Stomach (tissue), 9 donors: ENCODE data around the gene RPP14. TPM values are rescaled to one million over a fixed set of nuclear protein-coding genes. Genes with fewer than 3 reads are reported as not detected.

Experiments
- DNase-seq, 2 donors: peaks; one replicate each; pipeline versions ENCODE4 v3.0.0 to v3.0.0-alpha.2; 2013 to 2019
- H3K27ac ChIP-seq, 5 donors: fragments of 200-600 bp in 4 of 5; sonication (generic) in 4 of 5; one replicate each; pipeline ENCODE4 v1.5.1; 2013 to 2019; ENCODE audit warnings: mild to moderate bottlenecking in 1 of 5, moderate library complexity in 1 of 5
- H3K27me3 ChIP-seq, 3 donors: fragments of 200-600 bp; sonication (generic); one replicate each; pipeline ENCODE4 v1.5.1; 2017 to 2019; ENCODE audit warnings: mixed run types in 1 of 3
- H3K36me3 ChIP-seq, 4 donors: fragments of 200-600 bp; sonication (generic); 1 replicate in 3 of 4; 2 replicates in 1 of 4; pipeline ENCODE4 v1.5.1; 2016 to 2019
- H3K4me1 ChIP-seq, 4 donors: fragments of 200-600 bp; sonication (generic); one replicate each; pipeline ENCODE4 v1.5.1; 2016 to 2019
- H3K4me3 ChIP-seq, 4 donors: fragments of 200-600 bp; sonication (generic) in 3 of 4; one replicate each; pipeline ENCODE4 v1.5.1; 2016 to 2019; ENCODE audit warnings: mild to moderate bottlenecking in 1 of 4
- H3K9me3 ChIP-seq, 4 donors: fragments of 200-600 bp; sonication (generic); one replicate each; pipeline ENCODE4 v1.5.1; 2016 to 2019
- EP300 ChIP-seq: sonication (generic); formaldehyde crosslinking; IDR thresholded peaks from one replicate; pipeline ENCODE4 v1.6.1; 2017; ENCODE audit warnings: antibody characterized with exemption
- POLR2A ChIP-seq, 4 donors: fragments of 450-650 bp; IDR thresholded peaks; one replicate each; pipeline ENCODE4 v1.6.1; 2016; ENCODE audit warnings: antibody characterized with exemption in 4 of 4, control low read depth in 2 of 4, mild to moderate bottlenecking in 1 of 4, moderate library complexity in 1 of 4
- POLR2AphosphoS5 ChIP-seq, 3 donors: sonication (generic); formaldehyde crosslinking; IDR thresholded peaks; one replicate each; pipeline ENCODE4 v1.6.1; 2016; ENCODE audit warnings: antibody characterized with exemption in 3 of 3
- WGBS, 5 donors: extraction: QIAGEN DNeasy Blood & Tissue Kit in 3 of 5; methylation state at CpG; one replicate each; pipeline versions ENCODE4 v1.1.5 to v1.1.7; 2013 to 2018; 5-methylcytosine and 5-hydroxymethylcytosine counted together
- intact Hi-C: fragments of 100-400 bp; cut with DNase I; formaldehyde crosslinking; loops from one replicate; pipeline ENCODE4 v1.15.1; 2023; ENCODE audit warnings: low total_unique reads
- polyA plus RNA-seq, 3 donors: library from polyadenylated mRNA; stranded (reverse); fragments of 200-250 nt; gene quantifications; one replicate each; pipeline ENCODE4 v1.2.3, GENCODE V29; 2013
- total RNA-seq, 5 donors: library from RNA; depleted of rRNA; stranded (reverse); fragments of >200 nt; gene quantifications; one replicate each; pipeline versions ENCODE4 v1.1.0 to v1.2.3, GENCODE V29; 2014 to 2016
- TF ChIP-seq, protein P1 (sequence below), 7 experiments: fragments of 450-650 bp in 4 of 7; fragments of 200-600 bp in 3 of 7; sonication (generic) in 3 of 7; IDR thresholded peaks; one replicate each; pipeline ENCODE4 v1.5.1; 2016 to 2019; ENCODE audit warnings: antibody characterized with exemption in 7 of 7, control low read depth in 2 of 7, mild to moderate bottlenecking in 1 of 7
- donor health status: healthy with polysubstance abuse.
- donor health status: Bipolar disorder and iron deficiency.
- donor health status: healthy.

RPP14 gene
- total and polyA plus RNA-seq, 8 donors: 4.1 to 23.5 (median 9.9) TPM

DNA sequence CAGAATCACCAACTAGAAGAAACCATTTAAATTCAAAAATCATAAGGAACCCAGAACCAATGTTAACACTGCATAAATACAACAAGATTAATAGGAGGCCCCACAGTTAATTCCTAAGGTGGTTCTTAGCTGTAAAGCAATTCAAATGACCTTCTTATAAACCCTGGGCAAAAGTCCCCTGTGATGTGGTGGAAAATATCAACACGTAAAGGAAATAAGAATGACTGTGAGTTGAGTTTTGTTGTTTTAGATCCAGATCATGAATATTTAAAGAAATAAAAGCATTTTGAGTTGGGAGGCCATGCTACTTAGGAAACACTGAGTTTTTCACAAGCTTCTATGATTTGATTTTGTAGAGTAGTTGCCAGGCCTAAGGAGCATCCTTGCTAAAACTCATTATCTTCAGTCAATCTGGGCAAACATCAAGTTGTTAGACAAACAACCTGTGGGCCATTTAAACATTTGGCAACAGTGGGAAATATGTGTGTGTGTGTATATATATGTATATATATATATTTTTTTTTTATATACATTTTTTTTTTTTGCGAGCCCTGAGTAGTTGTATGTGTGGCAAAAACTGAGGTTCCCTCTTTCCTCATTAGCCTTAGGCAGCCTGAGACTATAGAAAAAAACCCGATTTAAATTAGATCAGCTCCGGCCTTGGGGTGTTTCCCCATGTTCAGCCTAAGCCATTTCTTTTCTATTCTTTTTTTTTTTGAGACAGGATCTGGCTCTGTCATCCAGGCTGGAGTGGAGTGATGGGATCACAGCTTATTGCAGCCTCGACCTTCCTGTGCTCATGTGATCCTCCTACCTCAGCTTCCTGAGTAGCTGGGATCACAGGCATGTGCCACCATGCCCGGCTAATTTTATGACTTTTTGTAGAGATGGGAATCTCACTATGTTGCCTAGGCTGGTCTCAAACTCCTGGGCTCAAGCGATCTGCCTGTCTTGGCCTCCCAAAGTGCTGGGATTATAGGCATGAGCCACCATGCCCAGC lies 18.6 kb downstream of the RPP14 start:
- Histone ChIP-seq H3K4me1 (peaks cover 11 to 38% (median 24%) of the 10 kb centered on the region in 4 donors), H3K4me3 (no peak overlapping the region), H3K27me3 (no peaks in the 10 kb centered on the region), H3K27ac (peak overlapping the region; percentile 65 to 78 (median 72)), H3K36me3 (peaks cover 0 to 10% (median 2%) of the 10 kb centered on the region in 4 donors), H3K9me3 (no peaks in the 10 kb centered on the region)
- intact Hi-C loops: no loop called here
- TF ChIP-seq POLR2A (IDR thresholded peaks at IDR 0.05): no peak
- no peak for TF ChIP-seq EP300
- TF ChIP-seq POLR2AphosphoS5 (IDR thresholded peaks at IDR 0.05): no peak
- TF ChIP-seq, protein P1, sequence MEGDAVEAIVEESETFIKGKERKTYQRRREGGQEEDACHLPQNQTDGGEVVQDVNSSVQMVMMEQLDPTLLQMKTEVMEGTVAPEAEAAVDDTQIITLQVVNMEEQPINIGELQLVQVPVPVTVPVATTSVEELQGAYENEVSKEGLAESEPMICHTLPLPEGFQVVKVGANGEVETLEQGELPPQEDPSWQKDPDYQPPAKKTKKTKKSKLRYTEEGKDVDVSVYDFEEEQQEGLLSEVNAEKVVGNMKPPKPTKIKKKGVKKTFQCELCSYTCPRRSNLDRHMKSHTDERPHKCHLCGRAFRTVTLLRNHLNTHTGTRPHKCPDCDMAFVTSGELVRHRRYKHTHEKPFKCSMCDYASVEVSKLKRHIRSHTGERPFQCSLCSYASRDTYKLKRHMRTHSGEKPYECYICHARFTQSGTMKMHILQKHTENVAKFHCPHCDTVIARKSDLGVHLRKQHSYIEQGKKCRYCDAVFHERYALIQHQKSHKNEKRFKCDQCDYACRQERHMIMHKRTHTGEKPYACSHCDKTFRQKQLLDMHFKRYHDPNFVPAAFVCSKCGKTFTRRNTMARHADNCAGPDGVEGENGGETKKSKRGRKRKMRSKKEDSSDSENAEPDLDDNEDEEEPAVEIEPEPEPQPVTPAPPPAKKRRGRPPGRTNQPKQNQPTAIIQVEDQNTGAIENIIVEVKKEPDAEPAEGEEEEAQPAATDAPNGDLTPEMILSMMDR (IDR thresholded peaks at IDR 0.05): no peak
- no peak for DNase-seq
- 72 to 79% (median 75%) methylated on average over 7 of the region's 7 CpGs for WGBS, 5 donors

DNA sequence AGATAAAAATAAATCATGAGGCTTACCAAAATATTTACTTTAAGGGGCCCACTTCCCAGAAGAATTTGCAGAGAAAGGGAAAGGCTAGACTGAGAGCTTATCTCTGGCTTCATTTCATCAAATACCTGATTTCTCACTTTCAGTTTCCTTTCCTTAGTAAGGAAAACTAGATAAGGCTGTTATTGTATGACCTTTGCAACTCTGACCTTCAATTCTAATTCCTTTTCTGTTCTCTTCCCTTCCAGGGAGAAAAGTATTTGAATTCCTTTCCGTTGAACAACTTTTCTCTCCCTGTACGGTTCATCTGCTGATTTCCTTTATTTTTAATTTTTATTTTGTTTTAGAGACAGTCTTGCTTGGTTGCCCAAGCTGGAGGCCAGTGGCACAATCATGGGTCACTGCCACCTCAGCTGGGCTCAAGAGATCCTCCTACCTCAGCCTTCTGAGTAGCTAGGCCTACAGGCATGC lies 19.5 kb downstream of the RPP14 start:
- 14 to 47% (median 15%) methylated on average over 2 of the region's 2 CpGs for WGBS, 5 donors
- TF ChIP-seq EP300 (no peak), POLR2A (IDR thresholded peaks at IDR 0.05) (no peak), POLR2AphosphoS5 (IDR thresholded peaks at IDR 0.05) (no peak)
- TF ChIP-seq, protein P1 (IDR thresholded peaks at IDR 0.05): no peak
- peaks cover 0 to under 1% (median 0%) of the 10 kb centered on the region in 4 donors for H3K36me3 ChIP-seq
- DNase-seq: peak in 1 of 2 donors; percentile 65
- intact Hi-C loops: no loop called here
- peaks cover 11 to 38% (median 24%) of the 10 kb centered on the region in 4 donors for H3K4me1 ChIP-seq
- H3K4me3 ChIP-seq: no peak overlapping the region
- peak overlapping the region; percentile 65 to 81 (median 72) for H3K27ac ChIP-seq
- H3K9me3 ChIP-seq: no peaks in the 10 kb centered on the region
- H3K27me3 ChIP-seq: no peaks in the 10 kb centered on the region

DNA sequence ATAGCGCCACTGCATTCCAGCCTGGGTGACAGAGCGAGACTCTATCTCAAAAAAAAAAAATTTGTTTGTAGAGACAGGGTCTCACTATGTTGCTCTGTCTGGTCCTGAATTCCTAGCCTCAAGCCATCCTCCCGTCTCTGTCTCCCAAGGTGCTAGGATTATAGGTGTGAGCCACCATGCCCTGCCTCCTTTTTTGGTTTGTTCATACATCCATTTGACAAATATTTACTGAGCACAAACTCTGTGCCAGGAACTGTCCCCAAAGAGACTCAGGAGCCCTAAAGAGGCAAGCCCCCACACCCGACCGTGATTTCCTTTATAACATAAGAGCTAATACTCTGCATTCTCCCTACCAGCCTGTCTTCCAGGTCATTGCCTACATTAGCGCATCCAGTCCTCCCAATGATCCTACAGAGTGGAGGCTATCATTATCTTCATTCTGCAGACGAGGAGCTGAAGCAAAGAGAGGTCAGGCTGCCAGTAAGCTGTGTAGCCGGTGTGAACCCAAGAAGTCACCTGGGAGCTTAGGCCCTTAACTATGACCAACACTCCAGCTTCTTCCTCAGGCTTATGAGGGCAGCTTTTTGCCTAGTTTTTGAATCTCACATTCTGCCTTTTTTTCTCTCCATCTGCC lies 20.3 kb downstream of the RPP14 start:
- H3K4me3 ChIP-seq: no peak overlapping the region
- peak overlapping the region in 3 of 5 donors; percentile 65 to 78 (median 72) for H3K27ac ChIP-seq
- H3K4me1 ChIP-seq: peaks cover 11 to 32% (median 24%) of the 10 kb centered on the region in 4 donors
- TF ChIP-seq POLR2AphosphoS5 (IDR thresholded peaks at IDR 0.05) (no peak), POLR2A (IDR thresholded peaks at IDR 0.05) (no peak), EP300 (no peak)
- TF ChIP-seq, protein P1 (IDR thresholded peaks at IDR 0.05): no peak
- no peaks in the 10 kb centered on the region for H3K27me3 ChIP-seq
- WGBS, 5 donors: 84 to 90% (median 88%) methylated on average over 8 of the region's 8 CpGs
- no peaks in the 10 kb centered on the region for H3K36me3 ChIP-seq
- intact Hi-C loops: no loop called here
- H3K9me3 ChIP-seq: no peaks in the 10 kb centered on the region
- DNase-seq: no peak
